ENCODE data around the gene DNM2. TPM values are rescaled to one million over a fixed set of nuclear protein-coding genes. Genes with fewer than 3 reads are reported as not detected.
A peak's percentile ranks its signal among the peaks of the same experiment; 100 is the strongest.
"Not testable (repeated sequence)": the region's sequence is repeated elsewhere in the genome, so short reads cannot be mapped to it uniquely, and the experiment has no call there.

The DNM2 gene
- 75.8 TPM for polyA plus RNA-seq (ENCODE audit: insufficient read length)

- DNase-seq (ENCODE audit: low read depth): peak; percentile 100
These were observed at the start of gene DNM2 for GRCh38 chr19:10717356-10718204. DNM2 (plus strand) TSS chr19:10718079; CDS start chr19:10718243, 164 bp downstream.

- DNase-seq (ENCODE audit: low read depth): no peak
These were observed 48.6 kb upstream of the DNM2 start for GRCh38 chr19:10669246-10669645.

- DNase-seq (ENCODE audit: low read depth): no peak
These were observed 47.7 kb upstream of the DNM2 start for GRCh38 chr19:10670182-10670581.

GRCh38 chr19:10670876-10671804 lies 46.7 kb upstream of the DNM2 start:
- no peak for DNase-seq (ENCODE audit: low read depth)

GRCh38 chr19:10671922-10672321 lies 46.0 kb upstream of the DNM2 start:
- DNase-seq (ENCODE audit: low read depth): not testable (repeated sequence)

GRCh38 chr19:10675214-10675613 lies 42.7 kb upstream of the DNM2 start:
- DNase-seq (ENCODE audit: low read depth): not testable (repeated sequence)

GRCh38 chr19:10677751-10678150 lies 40.1 kb upstream of the DNM2 start:
- DNase-seq (ENCODE audit: low read depth): no peak

GRCh38 chr19:10678813-10679212 lies 39.1 kb upstream of the DNM2 start:
- no peak for DNase-seq (ENCODE audit: low read depth)

GRCh38 chr19:10679743-10680142 lies 38.1 kb upstream of the DNM2 start:
- DNase-seq (ENCODE audit: low read depth): no peak

- DNase-seq (ENCODE audit: low read depth): no peak
These were observed 37.2 kb upstream of the DNM2 start for GRCh38 chr19:10680545-10681135.

- no peak for DNase-seq (ENCODE audit: low read depth)
These were observed 36.2 kb upstream of the DNM2 start for GRCh38 chr19:10681658-10682057.

- DNase-seq (ENCODE audit: low read depth): no peak
These were observed 35.3 kb upstream of the DNM2 start for GRCh38 chr19:10682397-10683063.

- no peak for DNase-seq (ENCODE audit: low read depth)
These were observed 34.8 kb upstream of the DNM2 start for GRCh38 chr19:10683064-10683426.

GRCh38 chr19:10683582-10683981 lies 34.3 kb upstream of the DNM2 start:
- DNase-seq (ENCODE audit: low read depth): no peak

GRCh38 chr19:10685210-10685609 lies 32.7 kb upstream of the DNM2 start:
- DNase-seq (ENCODE audit: low read depth): no peak

- DNase-seq (ENCODE audit: low read depth): no peak
These were observed 31.7 kb upstream of the DNM2 start for GRCh38 chr19:10686193-10686592.

- no peak for DNase-seq (ENCODE audit: low read depth)
These were observed 31.0 kb upstream of the DNM2 start for GRCh38 chr19:10686661-10687517.

GRCh38 chr19:10687518-10688288 lies 30.2 kb upstream of the DNM2 start:
- DNase-seq (ENCODE audit: low read depth): no peak

GRCh38 chr19:10688545-10689280 lies 29.2 kb upstream of the DNM2 start:
- no peak for DNase-seq (ENCODE audit: low read depth)
